Natural killer cell (primary cell): ENCODE measurements around the gene ATP2B1. TPM values are rescaled to one million over a fixed set of nuclear protein-coding genes. Genes with fewer than 3 reads are reported as not detected.

Experiments used
- ATAC-seq, 3 donors: fragments of 150-1000 bp in 2 of 3; fragments of 200-7000 bp in 1 of 3; cut with Tn5 transposase; 1 replicate in 1 of 3; 2 replicates in 2 of 3; pipeline ENCODE4 v1.10.0; 2021; ENCODE audit warnings: mild to moderate bottlenecking in 2 of 3, moderate library complexity in 2 of 3
- DNase-seq, 2 donors: peaks; one replicate each; pipeline versions ENCODE4 v3.0.0 to v3.0.0-alpha.2; 2013 to 2021; ENCODE audit warnings: mixed read lengths in 1 of 2
- H3K27ac ChIP-seq: one replicate; pipeline ENCODE4 v1.5.1; 2013; ENCODE audit warnings: mild to moderate bottlenecking, low read length
- H3K27me3 ChIP-seq: one replicate; pipeline ENCODE4 v1.6.1; 2013; ENCODE audit warnings: low read length; ENCODE audit not compliant: control insufficient read depth, insufficient read depth
- H3K36me3 ChIP-seq: one replicate; pipeline ENCODE4 v1.6.1; 2013; ENCODE audit warnings: low read length; ENCODE audit not compliant: control insufficient read depth, insufficient read depth
- H3K4me1 ChIP-seq: one replicate; pipeline ENCODE4 v1.6.1; 2013; ENCODE audit warnings: low read length; ENCODE audit not compliant: control insufficient read depth, insufficient read depth
- H3K4me3 ChIP-seq: one replicate; pipeline ENCODE4 v1.5.1; 2013; ENCODE audit warnings: low read length
- H3K9me3 ChIP-seq: one replicate; pipeline ENCODE4 v1.6.1; 2013; ENCODE audit warnings: low read length; ENCODE audit not compliant: control insufficient read depth, insufficient read depth
- H3K27ac Mint-ChIP-seq, 2 donors: one replicate each; pipeline ENCODE4 v1.8.0; 2022; ENCODE audit warnings: mild to moderate bottlenecking in 2 of 2, mixed read lengths in 2 of 2, moderate library complexity in 1 of 2
- H3K27me3 Mint-ChIP-seq, 2 donors: one replicate each; pipeline ENCODE4 v1.8.0; 2022; ENCODE audit warnings: low read depth in 2 of 2, mixed read lengths in 2 of 2
- H3K36me3 Mint-ChIP-seq: one replicate; pipeline ENCODE4 v1.8.0; 2022; ENCODE audit warnings: mixed read lengths
- H3K4me1 Mint-ChIP-seq, 2 donors: one replicate each; pipeline ENCODE4 v1.8.0; 2022; ENCODE audit warnings: mixed read lengths in 2 of 2
- H3K4me3 Mint-ChIP-seq: one replicate; pipeline ENCODE4 v1.8.0; 2022; ENCODE audit warnings: mild to moderate bottlenecking, moderate library complexity, mixed read lengths
- H3K9me3 Mint-ChIP-seq, 2 donors: one replicate each; pipeline ENCODE4 v1.8.0; 2022; ENCODE audit warnings: mixed read lengths in 2 of 2
- WGBS: methylation state at CpG from one replicate; pipeline ENCODE4 v1.1.7; 2013; ENCODE audit warnings: missing lambda C conversion rate; ENCODE audit not compliant: insufficient coverage; 5-methylcytosine and 5-hydroxymethylcytosine counted together
- intact Hi-C: fragments of 100-400 bp; cut with micrococcal nuclease; formaldehyde crosslinking; loops from one replicate; pipeline ENCODE4 v1.14.2; 2022
- total RNA-seq, 4 donors: library from RNA; stranded (reverse); fragments of 120-200 nt in 1 of 4; gene quantifications; one replicate each; pipeline versions ENCODE4 v1.2.3 to v1.2.4, GENCODE V29; 2013 to 2022
- TF ChIP-seq, protein P1 (sequence below): fragments of 200-600 bp; IDR thresholded peaks from one replicate; pipeline ENCODE4 v1.8.0; 2022; ENCODE audit warnings: antibody characterized with exemption

Gene ATP2B1
- total RNA-seq, 3 donors from 2014 or later (not counting 1 experiment from before 2014, with no cell fraction given) = 87.8 to 97.6 (median 97.3) TPM

DNA sequence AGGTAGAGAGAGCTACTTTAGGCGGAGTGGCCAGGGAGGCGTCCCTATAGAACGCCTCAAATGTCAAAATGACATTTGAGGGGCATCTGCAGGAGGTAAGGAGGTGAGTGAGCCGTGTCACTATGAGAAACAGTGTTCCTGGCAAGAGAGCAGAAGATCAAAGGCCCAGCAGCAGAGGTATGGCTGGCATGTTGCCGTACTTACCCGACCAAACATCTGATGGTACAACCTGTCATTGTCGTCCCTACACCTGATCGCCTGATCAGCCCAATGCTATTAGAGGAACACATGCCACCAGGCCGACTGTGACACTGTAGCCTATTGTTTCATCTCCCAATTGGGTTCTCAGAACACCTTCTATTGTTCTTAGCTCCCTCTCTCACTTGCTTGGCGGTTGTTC is 148.9 kb downstream of the ATP2B1 start:
- Histone ChIP-seq H3K4me3 (no peak overlapping the region), H3K4me1 (no peaks in the 10 kb centered on the region), H3K9me3 (no peaks in the 10 kb centered on the region), H3K27me3 (no peaks in the 10 kb centered on the region), H3K27ac (no peak overlapping the region), H3K36me3 (no peaks in the 10 kb centered on the region)
- peaks cover 0 to 7% of the 10 kb centered on the region in 2 donors for H3K27me3 Mint-ChIP-seq
- 92% methylated on average over 10 of the region's 10 CpGs for WGBS
- H3K4me3 Mint-ChIP-seq = no peak overlapping the region
- no peak for DNase-seq
- no peaks in the 10 kb centered on the region for H3K9me3 Mint-ChIP-seq
- H3K36me3 Mint-ChIP-seq = no peaks in the 10 kb centered on the region
- no peak for ATAC-seq
- no peaks in the 10 kb centered on the region for H3K4me1 Mint-ChIP-seq
- H3K27ac Mint-ChIP-seq = no peak overlapping the region
- intact Hi-C loops = no loop called here
- TF ChIP-seq, protein P1, sequence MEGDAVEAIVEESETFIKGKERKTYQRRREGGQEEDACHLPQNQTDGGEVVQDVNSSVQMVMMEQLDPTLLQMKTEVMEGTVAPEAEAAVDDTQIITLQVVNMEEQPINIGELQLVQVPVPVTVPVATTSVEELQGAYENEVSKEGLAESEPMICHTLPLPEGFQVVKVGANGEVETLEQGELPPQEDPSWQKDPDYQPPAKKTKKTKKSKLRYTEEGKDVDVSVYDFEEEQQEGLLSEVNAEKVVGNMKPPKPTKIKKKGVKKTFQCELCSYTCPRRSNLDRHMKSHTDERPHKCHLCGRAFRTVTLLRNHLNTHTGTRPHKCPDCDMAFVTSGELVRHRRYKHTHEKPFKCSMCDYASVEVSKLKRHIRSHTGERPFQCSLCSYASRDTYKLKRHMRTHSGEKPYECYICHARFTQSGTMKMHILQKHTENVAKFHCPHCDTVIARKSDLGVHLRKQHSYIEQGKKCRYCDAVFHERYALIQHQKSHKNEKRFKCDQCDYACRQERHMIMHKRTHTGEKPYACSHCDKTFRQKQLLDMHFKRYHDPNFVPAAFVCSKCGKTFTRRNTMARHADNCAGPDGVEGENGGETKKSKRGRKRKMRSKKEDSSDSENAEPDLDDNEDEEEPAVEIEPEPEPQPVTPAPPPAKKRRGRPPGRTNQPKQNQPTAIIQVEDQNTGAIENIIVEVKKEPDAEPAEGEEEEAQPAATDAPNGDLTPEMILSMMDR = no peak

GRCh38 chr12:89556976-89557375 is 151.7 kb downstream of the ATP2B1 start:
- no peaks in the 10 kb centered on the region for H3K4me1 ChIP-seq
- TF ChIP-seq, protein P1 = no peak
- ATAC-seq (no peak), DNase-seq (no peak)
- H3K9me3 Mint-ChIP-seq = no peaks in the 10 kb centered on the region
- intact Hi-C loops = no loop called here
- WGBS = 92% methylated on average over 2 of the region's 2 CpGs
- no peaks in the 10 kb centered on the region for H3K9me3 ChIP-seq
- H3K36me3 ChIP-seq = no peaks in the 10 kb centered on the region
- H3K4me1 Mint-ChIP-seq = no peaks in the 10 kb centered on the region
- H3K27me3 Mint-ChIP-seq = peaks cover 0 to 7% of the 10 kb centered on the region in 2 donors
- no peak overlapping the region for H3K4me3 Mint-ChIP-seq
- H3K36me3 Mint-ChIP-seq = no peaks in the 10 kb centered on the region
- no peak overlapping the region for H3K4me3 ChIP-seq
- H3K27ac Mint-ChIP-seq = no peak overlapping the region
- H3K27me3 ChIP-seq = no peaks in the 10 kb centered on the region
- no peak overlapping the region for H3K27ac ChIP-seq

DNA sequence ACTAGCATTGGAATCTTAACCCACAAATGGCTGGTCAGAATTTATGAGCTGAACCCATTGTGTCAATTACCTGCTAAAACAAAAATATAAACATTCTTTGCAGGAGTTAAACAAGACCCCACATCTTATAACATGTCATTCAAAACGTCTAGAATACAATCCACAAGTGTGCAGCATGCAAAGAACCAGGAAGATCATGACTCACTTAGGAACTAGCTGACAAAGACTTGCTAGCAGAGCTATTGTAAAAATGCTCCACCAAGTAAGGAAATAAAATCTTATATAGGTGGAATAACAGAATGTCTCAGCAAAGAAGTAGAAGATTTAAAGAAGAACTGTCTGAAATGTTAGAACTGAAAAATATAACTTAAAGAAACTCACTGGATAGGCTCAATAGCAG is 156.3 kb downstream of the ATP2B1 start:
- H3K27ac Mint-ChIP-seq = no peak overlapping the region
- no peaks in the 10 kb centered on the region for H3K27me3 ChIP-seq
- H3K4me3 ChIP-seq = no peak overlapping the region
- ATAC-seq = no peak
- no peaks in the 10 kb centered on the region for H3K9me3 ChIP-seq
- no peak overlapping the region for H3K4me3 Mint-ChIP-seq
- no peaks in the 10 kb centered on the region for H3K36me3 ChIP-seq
- no peak overlapping the region for H3K27ac ChIP-seq
- H3K36me3 Mint-ChIP-seq = no peaks in the 10 kb centered on the region
- H3K9me3 Mint-ChIP-seq = no peaks in the 10 kb centered on the region
- no peak for DNase-seq
- TF ChIP-seq, protein P1 = no peak
- no peaks in the 10 kb centered on the region for H3K4me1 Mint-ChIP-seq
- intact Hi-C loops = no loop called here
- peaks cover 0 to 5% of the 10 kb centered on the region in 2 donors for H3K27me3 Mint-ChIP-seq
- WGBS = 86% methylated on average over 1 of the region's 1 CpG
- no peaks in the 10 kb centered on the region for H3K4me1 ChIP-seq

GRCh38 chr12:89551747-89552146 is 156.9 kb downstream of the ATP2B1 start:
- DNase-seq = no peak
- H3K27ac Mint-ChIP-seq = no peak overlapping the region
- peaks cover 0 to 4% of the 10 kb centered on the region in 2 donors for H3K27me3 Mint-ChIP-seq
- H3K36me3 Mint-ChIP-seq = no peaks in the 10 kb centered on the region
- no peaks in the 10 kb centered on the region for H3K4me1 ChIP-seq
- no peaks in the 10 kb centered on the region for H3K4me1 Mint-ChIP-seq
- H3K9me3 Mint-ChIP-seq = no peaks in the 10 kb centered on the region
- no CpG with 5 or more reads among the region's 2 CpGs for WGBS
- no peaks in the 10 kb centered on the region for H3K36me3 ChIP-seq
- TF ChIP-seq, protein P1 = no peak
- H3K4me3 ChIP-seq = no peak overlapping the region
- no peaks in the 10 kb centered on the region for H3K27me3 ChIP-seq
- intact Hi-C loops = no loop called here
- ATAC-seq = no peak
- no peak overlapping the region for H3K27ac ChIP-seq
- H3K9me3 ChIP-seq = no peaks in the 10 kb centered on the region
- H3K4me3 Mint-ChIP-seq = no peak overlapping the region
